Measurements from ENCODE around the gene HDGFL2. TPM values are rescaled to one million over a fixed set of nuclear protein-coding genes. Genes with fewer than 3 reads are reported as not detected.
"Not testable (repeated sequence)": the region's sequence is repeated elsewhere in the genome, so short reads cannot be mapped to it uniquely, and the experiment has no call there.

HDGFL2 gene
- total RNA-seq, 2 donors from 2014 or later = 24.9 to 33.6 TPM

DNA sequence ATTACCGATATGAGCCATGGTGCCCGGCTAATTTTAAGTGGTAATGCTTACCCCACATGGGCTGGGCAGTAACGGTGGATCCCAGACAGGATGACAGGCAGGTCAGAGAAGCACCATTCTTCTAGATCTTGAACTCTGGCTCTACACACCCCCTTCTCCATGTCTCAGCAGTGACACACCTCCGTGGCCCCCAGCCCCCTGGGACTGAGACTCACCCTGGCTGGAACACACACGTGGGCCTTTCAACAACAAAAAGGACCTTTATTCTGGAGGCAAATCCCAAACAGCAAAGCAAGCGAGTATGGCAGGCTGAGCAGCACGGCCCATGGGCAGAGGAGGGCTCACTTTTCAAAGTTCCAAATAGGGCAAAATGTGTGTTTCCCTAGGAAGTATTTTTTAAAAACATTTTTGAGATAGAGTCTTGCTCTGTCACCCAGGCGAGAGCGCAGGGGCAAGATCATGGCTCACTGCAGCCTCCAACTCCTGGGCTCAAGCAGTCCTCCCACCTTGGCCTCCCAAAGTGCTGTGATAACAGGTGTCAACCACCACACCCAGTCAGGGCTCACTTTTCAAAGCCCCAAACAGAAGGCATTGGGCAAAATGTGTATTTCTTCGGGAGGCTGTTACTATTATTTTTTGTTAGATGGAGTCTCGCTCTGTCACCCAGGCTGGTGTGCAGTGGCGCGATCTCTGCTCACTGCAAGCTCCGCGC lies 50.4 kb downstream of the HDGFL2 start:
- TF ChIP-seq, protein P1, sequence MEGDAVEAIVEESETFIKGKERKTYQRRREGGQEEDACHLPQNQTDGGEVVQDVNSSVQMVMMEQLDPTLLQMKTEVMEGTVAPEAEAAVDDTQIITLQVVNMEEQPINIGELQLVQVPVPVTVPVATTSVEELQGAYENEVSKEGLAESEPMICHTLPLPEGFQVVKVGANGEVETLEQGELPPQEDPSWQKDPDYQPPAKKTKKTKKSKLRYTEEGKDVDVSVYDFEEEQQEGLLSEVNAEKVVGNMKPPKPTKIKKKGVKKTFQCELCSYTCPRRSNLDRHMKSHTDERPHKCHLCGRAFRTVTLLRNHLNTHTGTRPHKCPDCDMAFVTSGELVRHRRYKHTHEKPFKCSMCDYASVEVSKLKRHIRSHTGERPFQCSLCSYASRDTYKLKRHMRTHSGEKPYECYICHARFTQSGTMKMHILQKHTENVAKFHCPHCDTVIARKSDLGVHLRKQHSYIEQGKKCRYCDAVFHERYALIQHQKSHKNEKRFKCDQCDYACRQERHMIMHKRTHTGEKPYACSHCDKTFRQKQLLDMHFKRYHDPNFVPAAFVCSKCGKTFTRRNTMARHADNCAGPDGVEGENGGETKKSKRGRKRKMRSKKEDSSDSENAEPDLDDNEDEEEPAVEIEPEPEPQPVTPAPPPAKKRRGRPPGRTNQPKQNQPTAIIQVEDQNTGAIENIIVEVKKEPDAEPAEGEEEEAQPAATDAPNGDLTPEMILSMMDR (IDR thresholded peaks at IDR 0.05) = no peak
- no peak for TF ChIP-seq POLR2A (IDR thresholded peaks at IDR 0.05)
- DNase-seq (no peak), ATAC-seq (no peak)
- Histone ChIP-seq H3K27me3 (no peaks in the 10 kb centered on the region), H3K4me1 (peaks cover 9% of the 10 kb centered on the region), H3K4me3 (no peak overlapping the region), H3K27ac (no peak overlapping the region), H3K9me3 (no peaks in the 10 kb centered on the region), H3K36me3 (replicated peaks in 1 of 2; ENCODE audit: insufficient read depth in 1 of 2, low read depth in 2 of 2) (no peaks in the 10 kb centered on the region)
- WGBS, 2 donors = 90 to 95% methylated on average over 15 of the region's 15 CpGs
- intact Hi-C loops (cut with DNase I) = no loop called here

DNA sequence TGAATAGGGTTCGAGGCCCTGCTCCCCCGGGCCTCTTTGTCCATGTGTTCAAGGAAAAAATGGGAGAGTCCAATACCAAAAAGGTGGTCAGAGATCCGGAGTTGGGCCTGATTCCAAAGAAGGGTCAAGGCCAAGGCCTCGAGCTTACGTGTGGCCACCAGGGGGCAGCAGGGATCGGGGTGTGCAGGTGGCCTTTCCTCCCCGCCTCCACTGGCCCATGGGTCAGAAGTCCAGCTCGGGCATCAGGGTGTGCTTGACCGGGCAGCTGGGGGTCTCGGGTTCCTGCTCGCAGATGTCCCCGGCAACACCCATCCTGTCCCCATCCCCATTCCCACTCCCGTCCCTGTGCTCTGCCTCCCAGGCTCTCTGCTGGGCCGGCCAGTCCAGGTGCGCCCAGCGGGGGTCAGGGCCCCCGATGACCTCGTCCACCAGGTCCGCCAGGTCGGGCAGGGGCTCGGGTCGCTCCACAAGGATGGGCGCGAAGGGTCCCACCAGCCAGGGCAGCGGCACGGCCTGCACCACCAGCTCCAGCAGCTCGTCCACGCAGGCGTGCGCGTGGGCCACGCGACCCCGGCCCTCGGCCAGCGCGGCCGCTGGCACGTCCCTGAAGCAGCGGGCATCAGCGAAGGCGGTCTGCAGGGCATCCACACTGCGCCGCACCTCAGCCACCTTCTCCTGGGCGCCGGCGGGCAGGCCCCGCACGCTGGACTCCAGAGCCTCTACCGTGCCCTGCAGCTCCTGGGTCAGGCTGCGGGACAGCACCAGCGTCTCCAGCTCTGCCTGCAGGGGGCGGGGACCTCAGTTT lies 51.4 kb downstream of the HDGFL2 start:
- TF ChIP-seq, protein P1 (IDR thresholded peaks at IDR 0.05) = peak in 6 of 7 experiments; percentile 36 to 57 (median 44)
- no peak for TF ChIP-seq POLR2A (IDR thresholded peaks at IDR 0.05)
- no peak overlapping the region for H3K27ac ChIP-seq
- DNase-seq = peak; percentile 36 to 45 (median 42)
- H3K4me1 ChIP-seq = peaks cover 6% of the 10 kb centered on the region
- no peak overlapping the region for H3K4me3 ChIP-seq
- H3K27me3 ChIP-seq = no peaks in the 10 kb centered on the region
- ATAC-seq = peak; percentile 19
- peaks cover 0 to under 1% of the 10 kb centered on the region in 2 donors for H3K36me3 ChIP-seq (replicated peaks in 1 of 2; ENCODE audit: insufficient read depth in 1 of 2, low read depth in 2 of 2)
- intact Hi-C loops (cut with DNase I) = no loop called here
- no peaks in the 10 kb centered on the region for H3K9me3 ChIP-seq
- WGBS, 2 donors = 64 to 81% methylated on average over 10 to 42 of the region's 53 CpGs

DNA sequence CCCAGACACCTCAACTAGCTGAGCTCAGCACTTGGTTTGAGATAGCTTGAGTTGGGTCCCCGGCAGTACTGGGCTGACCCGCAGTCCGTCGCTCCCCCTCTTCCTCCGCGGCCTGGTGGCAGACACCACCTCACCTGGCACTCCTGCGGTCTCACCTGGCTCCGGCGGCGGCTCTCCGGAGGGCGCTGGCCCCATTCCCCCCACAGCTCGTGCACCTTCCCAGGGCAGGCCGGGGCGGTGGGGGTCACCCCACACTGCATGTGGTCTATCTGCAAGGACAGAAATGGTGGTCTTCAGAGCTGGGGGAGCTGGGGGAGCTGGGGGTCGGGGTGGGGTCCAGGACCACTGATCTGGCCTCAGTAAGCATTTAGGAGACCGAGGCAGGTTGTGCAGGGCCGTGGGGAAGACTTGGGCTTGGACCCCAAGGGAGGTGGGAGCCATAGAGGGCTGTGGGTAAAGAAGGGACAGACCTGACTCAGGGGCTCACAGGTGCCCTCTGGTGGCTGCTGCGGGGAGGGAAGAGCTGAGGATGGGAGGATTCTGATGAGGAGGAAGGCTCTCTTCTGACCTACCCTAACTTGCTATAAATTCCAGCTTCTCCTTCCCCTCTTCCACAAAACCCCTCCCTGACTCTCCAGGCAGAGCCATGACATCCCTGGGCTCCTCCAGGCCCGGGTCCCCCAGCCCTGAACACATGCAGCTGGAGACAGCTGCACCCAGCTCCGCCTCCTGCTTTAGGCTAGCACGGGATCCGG lies 52.9 kb downstream of the HDGFL2 start:
- Histone ChIP-seq H3K4me1 (no peaks in the 10 kb centered on the region), H3K27ac (no peak overlapping the region), H3K9me3 (no peaks in the 10 kb centered on the region), H3K36me3 (replicated peaks in 1 of 2; ENCODE audit: insufficient read depth in 1 of 2, low read depth in 2 of 2) (peaks cover 0 to 5% of the 10 kb centered on the region in 2 donors), H3K27me3 (no peaks in the 10 kb centered on the region), H3K4me3 (no peak overlapping the region)
- TF ChIP-seq, protein P1 (IDR thresholded peaks at IDR 0.05) = peak; percentile 38 to 58 (median 50)
- no peak for TF ChIP-seq POLR2A (IDR thresholded peaks at IDR 0.05)
- intact Hi-C loops (cut with DNase I) = no loop called here
- DNase-seq = peak; percentile 47 to 66 (median 58)
- ATAC-seq = no peak
- 65 to 88% methylated on average over 14 to 22 of the region's 23 CpGs for WGBS, 2 donors

DNA sequence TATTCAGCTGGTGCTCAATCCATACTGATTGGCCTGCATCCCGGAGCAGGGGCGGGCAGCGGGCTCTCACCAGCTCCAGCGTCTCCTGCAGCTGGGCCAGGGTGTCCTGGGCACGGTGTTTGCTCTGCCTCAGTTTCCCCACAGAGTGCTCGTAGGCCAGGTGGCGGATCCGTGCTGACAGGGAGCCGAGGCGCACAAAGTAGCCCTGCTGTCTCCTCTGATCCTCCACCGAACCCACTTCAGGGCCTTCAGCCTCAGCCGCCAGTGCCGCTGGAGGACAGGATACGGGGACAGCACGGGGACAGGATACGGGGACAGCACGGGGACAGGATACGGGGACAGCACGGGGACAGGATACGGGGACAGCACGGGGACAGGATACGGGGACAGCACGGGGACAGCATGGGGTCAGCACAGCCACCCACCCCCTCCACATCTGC lies 53.5 kb downstream of the HDGFL2 start:
- H3K27ac ChIP-seq = no peak overlapping the region
- ATAC-seq (no peak), DNase-seq (no peak)
- H3K9me3 ChIP-seq = no peaks in the 10 kb centered on the region
- intact Hi-C loops (cut with DNase I) = no loop called here
- no peaks in the 10 kb centered on the region for H3K4me1 ChIP-seq
- WGBS, 2 donors = 84 to 91% methylated on average over 17 to 19 of the region's 23 CpGs
- H3K27me3 ChIP-seq = no peaks in the 10 kb centered on the region
- H3K4me3 ChIP-seq = no peak overlapping the region
- TF ChIP-seq POLR2A (IDR thresholded peaks at IDR 0.05) = no peak
- H3K36me3 ChIP-seq (replicated peaks in 1 of 2; ENCODE audit: insufficient read depth in 1 of 2, low read depth in 2 of 2) = peaks cover 0 to 5% of the 10 kb centered on the region in 2 donors

DNA sequence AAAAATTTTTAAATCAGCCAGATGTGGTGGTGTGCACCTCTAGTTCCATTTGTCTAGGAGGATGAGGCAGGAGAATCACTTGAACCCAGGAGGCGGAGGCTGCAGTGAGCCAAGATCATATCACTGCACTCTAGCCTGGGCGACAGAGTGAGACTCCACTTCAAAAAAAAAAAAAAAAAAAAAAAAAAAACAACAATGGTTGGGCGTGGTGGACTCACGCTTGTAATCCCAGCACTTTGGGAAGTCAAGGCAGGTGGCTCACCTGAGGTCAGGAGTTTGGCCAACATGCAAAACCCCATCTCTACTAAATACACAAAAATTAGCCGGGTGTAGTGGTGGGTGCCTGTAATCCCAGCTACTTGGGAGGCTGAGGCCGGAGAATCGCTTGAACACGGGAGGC lies 55.3 kb downstream of the HDGFL2 start:
- H3K4me1 ChIP-seq = peaks cover 13% of the 10 kb centered on the region
- H3K4me3 ChIP-seq; H3K36me3 ChIP-seq (replicated peaks in 1 of 2; ENCODE audit: insufficient read depth in 1 of 2, low read depth in 2 of 2); ATAC-seq; intact Hi-C loops (cut with DNase I); H3K27me3 ChIP-seq; H3K27ac ChIP-seq; H3K9me3 ChIP-seq; DNase-seq: not testable (repeated sequence)
- 85 to 96% methylated on average over 8 of the region's 8 CpGs for WGBS, 2 donors
